GM19328 (cell line): Measurements from ENCODE around the gene BATF3.
"Not testable (repeated sequence)": the region's sequence is repeated elsewhere in the genome, so short reads cannot be mapped to it uniquely, and the experiment has no call there.

Experiments
- ATAC-seq: cut with Tn5 transposase; IDR thresholded peaks from one replicate; pipeline ENCODE4 v1.9.1; 2021; ENCODE audit warnings: mild to moderate bottlenecking, moderate library complexity; ENCODE audit not compliant: unreplicated experiment

The BATF3 gene

DNA sequence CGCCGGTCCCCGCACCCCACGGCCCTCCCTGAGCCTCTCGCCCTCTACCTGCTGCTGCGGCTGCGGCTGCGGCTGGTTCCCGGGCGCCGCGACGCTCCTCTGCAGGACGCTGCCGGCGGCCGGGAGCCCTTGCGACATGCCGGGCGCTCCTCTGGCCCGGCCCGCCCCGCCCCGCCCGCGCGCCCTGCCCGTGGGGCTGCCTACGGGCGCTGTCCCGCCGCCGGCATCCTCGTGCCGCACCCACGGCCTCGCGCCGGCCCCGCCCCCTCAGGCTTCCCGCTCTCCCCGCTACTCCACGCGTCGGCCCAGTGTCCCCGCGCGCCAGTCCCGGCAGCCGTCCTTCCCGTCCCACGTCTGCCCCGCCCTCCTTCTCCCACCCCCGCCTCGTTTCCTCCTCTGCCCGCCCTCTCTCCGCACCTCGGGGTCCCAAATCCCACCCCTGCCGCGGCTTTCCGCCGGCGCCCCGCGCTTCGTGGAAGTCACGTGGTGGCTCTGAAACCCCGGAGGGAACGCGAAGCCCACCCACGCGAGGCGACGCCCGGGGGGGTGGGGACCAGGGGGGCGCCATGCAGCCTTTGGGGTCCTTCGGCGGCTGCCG is at the start of gene BATF3:
Gene BATF3 (minus strand): TSS at position 216 of the 598 bp plus-strand sequence. CDS start 78 bp downstream, at position 138.
- peak; percentile 13 for ATAC-seq

- ATAC-seq: no peak
Measured at GRCh38 chr1:212746546-212746945, 46.9 kb upstream of the BATF3 start.

- no peak for ATAC-seq
Measured at GRCh38 chr1:212745303-212745702, 45.7 kb upstream of the BATF3 start.

GRCh38 chr1:212743901-212744475 is 44.3 kb upstream of the BATF3 start:
- ATAC-seq: no peak

- ATAC-seq: no peak
Measured at GRCh38 chr1:212738330-212738729, 38.7 kb upstream of the BATF3 start.

DNA sequence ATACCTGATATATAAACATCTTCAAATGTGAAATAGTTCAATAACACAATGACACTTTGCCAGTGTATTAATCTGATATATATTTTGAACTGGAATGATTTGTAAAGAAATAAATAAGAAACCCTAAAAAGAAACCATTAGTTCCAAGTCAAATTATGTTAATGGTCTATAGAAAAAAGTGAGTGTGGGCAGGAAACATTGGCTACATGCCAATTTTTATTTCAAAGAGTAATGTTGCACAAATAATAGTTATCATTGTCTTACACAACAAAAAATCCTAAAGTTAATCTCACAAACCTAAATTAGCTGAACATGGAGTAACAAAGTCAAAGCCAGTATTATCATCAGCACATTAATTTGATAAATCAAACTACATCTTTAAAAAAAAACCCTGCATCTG is 37.9 kb upstream of the BATF3 start:
- no peak for ATAC-seq

DNA sequence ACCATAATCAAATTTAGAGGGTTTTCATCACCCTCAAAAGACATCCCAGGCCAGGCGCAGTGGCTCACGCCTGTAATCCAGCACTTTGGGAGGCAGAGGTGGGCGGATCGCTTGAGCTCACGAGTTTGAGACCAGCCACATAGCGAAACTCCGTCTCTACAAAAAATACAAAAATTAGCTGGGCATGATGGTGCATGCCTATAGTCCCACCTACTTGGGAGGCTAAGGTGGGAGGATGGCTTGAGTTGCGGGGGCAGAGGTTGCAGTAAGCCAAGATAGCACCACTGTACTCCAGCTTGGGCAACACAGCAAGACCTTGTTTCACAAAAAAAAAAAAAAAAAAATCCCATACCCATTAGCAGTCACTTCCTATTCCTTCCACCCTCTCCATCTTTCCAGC is 33.5 kb upstream of the BATF3 start:
- no peak for ATAC-seq

- ATAC-seq: no peak
Measured at GRCh38 chr1:212731630-212732029, 32.0 kb upstream of the BATF3 start.

- no peak for ATAC-seq
Measured at GRCh38 chr1:212728606-212729005, 29.0 kb upstream of the BATF3 start.

GRCh38 chr1:212727386-212728181 is 27.9 kb upstream of the BATF3 start:
- ATAC-seq: no peak

DNA sequence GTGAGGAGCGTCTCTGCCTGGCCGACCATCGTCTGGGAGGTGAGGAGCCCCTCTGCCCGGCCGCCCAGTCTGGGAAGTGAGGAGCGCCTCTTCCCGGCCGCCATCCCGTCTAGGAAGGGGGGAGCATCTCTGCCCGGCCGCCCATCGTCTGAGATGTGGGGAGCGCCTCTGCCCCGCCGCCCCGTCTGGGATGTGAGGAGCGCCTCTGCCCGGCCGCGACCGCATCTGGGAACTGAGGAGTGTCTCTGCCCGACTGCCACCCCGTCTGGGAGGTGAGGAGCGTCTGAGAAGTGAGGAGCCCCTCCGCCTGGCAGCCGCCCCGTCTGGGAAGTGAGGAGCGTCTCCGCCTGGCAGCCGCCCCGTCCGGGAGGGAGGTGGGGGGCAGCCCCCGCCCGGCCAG is 25.0 kb upstream of the BATF3 start:
- not testable (repeated sequence) for ATAC-seq

DNA sequence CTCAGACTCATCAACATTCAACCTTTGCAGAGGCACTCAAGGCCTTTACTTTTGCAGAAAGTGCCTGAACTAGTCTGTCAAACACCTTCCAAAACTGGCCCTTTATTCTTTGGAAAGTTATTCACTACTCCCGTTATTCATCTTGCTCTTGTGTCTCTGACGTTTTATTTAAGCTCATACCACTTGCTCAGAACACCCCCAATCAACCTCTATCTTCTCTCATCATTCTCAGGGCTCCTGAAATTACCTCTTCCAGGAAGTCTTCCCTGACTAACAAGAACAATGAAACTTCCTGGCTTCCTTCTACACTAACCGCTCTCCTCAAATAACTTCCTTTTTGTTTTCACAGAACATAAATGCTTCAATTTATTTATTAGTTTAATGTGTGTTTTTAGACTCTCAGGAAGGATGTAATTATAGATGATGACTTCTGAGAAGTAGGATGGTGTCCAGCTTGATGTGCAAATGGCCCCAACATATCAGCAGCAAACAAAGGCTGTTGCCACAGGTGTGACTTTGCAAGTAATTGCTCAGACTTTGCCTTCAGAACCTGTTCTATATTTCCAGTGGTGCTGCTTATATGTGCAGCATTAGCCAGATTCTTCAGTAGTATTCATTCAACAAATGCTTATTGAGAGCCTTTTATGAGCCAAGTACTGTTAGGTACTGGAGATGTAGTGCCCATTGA is 22.8 kb upstream of the BATF3 start:
- ATAC-seq: no peak

- ATAC-seq: no peak
Measured at GRCh38 chr1:212721388-212722247, 22.0 kb upstream of the BATF3 start.

- ATAC-seq: no peak
Measured at GRCh38 chr1:212719633-212720032, 20.0 kb upstream of the BATF3 start.

DNA sequence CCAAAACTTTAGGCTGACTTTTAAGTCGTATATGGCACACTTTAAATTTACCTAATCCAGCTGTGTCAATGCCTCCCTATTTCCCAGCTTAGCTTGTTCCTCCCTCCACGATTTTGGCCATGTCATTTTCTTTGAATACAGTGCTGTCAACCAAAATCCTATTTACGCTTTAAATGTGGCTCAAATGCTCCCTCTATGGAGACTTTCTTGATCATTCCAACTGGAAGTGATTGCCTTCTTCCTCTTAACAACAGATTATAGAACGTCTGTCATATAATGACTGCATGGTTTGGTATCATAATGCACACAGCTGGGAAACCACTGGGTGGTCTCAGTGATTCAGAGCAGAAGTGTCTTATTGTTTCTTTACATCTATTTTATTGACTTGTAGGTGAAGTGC is 18.9 kb upstream of the BATF3 start:
- no peak for ATAC-seq

DNA sequence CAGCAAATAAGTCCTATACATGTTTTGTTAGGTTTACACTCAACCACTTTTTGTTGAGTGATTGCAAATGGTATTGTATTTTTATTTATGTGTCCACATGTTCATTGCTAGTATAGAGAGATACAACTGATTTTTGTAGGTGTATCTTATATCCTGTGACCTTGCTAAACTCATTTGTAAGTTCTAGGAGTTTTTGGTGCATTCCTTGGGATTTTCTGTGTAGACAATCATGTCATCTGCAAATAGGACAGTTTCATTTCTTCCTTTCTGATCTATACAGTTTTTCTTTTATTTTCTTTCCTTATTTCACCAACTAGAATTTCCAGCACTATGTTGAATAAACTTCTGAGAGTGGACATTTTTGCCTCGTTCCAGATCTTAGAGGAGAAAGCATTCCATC is 16.5 kb upstream of the BATF3 start:
- ATAC-seq: no peak

- ATAC-seq: no peak
Measured at GRCh38 chr1:212713465-212714136, 14.0 kb upstream of the BATF3 start.

GRCh38 chr1:212712451-212713303 is 13.0 kb upstream of the BATF3 start:
- no peak for ATAC-seq

- not testable (repeated sequence) for ATAC-seq
Measured at GRCh38 chr1:212711974-212712373, 12.3 kb upstream of the BATF3 start.
